Hippocampal formation (tissue), 2 donors: ENCODE data around the gene OGN.

ENCODE experiments used
- DNase-seq, 2 donors: peaks; one replicate each; lab custom pipeline; 2025; lab: John Stamatoyannopoulos, UW

OGN gene

DNA sequence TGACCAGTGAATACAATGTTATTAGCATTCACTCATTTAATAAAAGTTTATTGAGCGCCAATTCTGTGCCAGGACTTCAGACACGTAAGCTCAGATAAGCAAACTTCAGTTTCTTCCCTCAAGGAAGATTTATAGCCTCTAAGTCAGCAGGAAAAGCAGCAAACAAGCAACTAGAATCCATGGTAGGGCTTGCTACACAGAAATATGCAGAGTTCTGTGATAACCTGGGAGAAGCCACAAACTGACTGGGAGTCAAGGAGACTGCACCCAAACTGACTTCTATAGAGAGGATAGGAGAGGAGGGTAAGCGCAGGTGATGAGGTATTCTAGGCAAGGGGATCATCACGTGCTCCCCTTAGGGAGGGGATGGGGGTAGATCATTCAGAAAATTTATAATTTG, 1.4 kb upstream of the OGN start:
- no peak for DNase-seq

DNA sequence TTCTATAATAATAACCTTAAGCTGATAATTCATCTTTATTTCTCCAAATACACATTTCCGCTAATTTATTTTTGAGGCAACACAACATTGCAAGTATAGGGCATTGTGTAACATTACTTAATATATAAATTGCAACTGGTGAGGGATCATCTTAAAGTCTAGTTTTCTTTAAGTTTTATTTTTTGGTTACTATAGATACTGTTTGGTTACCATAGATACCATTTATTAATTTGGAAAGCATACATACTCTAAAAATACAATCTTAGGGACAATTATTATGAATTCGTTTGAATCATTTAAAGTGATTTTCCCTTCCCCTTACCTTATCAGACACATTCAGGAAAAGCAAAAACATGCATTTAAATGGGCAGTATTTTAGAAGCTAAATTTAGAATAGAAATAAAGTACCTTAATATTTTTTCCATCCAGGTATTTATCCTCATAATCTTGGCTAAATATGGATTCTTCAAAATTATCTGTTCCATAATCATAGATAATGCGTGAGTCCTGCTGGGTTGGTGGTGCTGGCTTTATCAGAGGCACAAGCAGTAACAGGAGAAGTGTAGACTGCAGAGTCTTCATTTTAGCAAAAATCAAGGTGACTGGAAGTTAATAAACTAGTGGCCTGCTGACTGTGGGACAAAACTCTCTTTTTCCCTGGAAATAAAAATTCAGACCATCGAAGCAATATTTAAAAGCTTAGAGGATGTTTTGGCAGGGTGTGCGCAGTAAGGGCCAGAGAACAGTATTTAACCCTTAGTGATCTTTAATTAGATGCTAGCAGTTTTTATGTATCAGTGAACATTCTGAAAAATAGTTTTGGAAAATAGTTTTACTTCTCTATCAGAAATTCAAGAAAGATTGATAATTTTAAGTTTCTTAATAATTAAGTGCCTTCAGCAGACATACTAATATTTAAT, 1.3 kb downstream of the OGN start:
- DNase-seq, result no peak

DNA sequence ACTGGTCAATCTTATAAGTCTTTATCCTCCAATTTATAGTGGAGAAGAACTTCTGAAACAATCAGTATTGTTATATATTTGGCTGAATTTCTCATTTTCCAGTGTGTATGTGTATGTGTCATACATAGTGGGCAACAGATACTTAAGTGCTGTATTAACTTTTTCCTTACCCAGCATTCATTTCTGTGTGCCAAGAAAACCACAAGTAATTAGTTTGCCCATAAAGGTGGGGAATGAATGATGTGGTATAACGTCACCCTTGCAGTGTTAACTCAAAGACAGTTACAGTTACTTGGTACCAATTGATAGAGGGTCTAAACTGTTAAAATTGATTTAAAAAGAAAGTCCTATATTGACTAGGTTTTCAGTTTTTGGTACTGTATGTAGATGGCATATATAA, 2.0 kb downstream of the OGN start:
- no peak for DNase-seq

DNA sequence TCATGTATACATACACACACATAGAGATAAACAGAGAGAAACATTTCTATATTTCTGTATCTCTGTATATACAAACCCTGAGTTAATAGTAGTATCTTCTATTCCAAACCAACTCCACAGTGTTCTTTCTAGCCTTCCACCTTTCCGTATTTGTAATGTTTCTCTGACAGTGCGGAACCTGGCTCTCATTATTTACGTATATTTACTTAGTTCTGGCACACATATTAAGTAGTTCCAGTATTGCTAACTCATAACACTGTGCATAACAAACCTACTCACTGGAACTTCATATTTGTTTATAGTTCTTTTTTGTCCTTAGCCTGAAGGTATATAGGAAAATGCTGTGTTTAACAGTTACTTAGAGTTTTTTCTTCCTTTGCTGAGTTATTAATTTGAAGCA, 6.5 kb downstream of the OGN start:
- DNase-seq, result no peak

DNA sequence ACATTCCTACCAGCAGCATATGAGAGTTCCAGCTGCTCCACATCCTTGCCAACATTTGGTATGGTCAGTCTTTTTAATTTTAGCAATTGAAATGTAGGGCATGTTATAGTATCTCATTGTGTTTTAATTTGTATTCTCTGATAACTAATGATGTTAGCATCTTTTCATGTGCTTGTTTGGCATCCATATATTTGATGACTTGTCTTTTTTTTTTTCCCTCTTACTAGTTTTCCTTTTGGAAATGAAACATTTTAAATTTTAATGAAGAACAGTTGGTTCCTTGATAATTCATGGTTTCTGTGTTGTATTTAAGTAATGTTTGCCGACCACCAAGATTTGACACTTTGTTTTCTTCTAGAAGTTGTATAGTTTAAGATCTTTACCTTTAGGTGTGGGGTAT, 8.8 kb downstream of the OGN start:
- no peak for DNase-seq

DNA sequence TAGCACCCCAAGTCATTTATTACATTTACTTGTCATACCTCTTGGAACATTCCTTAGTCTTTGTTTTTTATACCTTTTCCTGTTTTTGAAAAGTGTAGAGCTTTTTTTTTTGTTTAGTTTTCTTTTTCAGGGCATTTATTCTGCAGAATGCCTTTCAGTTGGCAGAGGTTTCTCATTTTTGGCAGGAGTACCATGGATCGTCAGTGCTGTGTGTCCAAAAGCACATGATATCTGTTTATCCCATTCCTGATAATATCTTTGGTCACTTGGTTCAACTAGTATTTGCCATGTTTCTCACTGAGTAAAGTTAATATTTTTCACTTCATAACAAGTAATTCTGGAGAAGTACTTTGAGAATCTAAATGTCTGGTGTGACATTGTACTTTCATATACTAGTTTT, 10.7 kb downstream of the OGN start:
- no peak for DNase-seq

DNA sequence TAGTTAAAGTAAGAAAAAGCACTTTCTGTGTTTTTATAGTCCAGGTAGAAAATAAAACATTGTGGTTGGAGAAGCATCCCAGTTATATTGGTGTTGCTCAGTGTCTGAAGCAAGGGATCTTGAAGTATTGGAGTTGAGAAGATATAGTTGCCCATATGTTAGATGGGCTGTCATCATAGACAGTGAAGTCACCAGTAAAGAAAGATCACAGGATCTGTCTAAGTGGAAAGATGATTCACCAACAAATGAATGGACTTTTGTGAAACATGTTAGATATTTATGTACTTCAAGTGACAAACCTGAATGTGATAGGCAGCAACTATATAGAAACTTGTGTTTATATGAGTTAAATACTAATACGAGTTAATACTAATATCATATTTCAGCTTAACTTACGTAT, 11.7 kb downstream of the OGN start:
- no peak for DNase-seq

DNA sequence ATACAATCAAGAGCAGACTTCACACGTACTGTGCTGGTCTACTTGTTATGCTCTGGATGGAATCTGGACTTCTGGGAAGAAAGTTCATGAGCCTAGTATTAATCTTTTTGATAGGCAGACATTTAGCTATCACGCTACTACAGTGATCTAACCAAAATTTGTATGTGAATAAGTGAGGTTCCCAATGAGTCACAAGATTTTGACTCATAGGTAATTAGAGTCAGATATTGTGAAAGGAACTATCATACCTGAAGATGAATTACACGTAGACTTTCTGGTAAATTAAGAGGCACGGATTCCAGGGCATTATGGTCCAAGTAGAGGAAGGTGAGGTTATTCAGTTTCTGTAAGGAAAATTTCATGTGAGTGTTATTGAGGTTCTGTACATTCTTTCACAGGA, 18.4 kb downstream of the OGN start:
- DNase-seq, result no peak

DNA sequence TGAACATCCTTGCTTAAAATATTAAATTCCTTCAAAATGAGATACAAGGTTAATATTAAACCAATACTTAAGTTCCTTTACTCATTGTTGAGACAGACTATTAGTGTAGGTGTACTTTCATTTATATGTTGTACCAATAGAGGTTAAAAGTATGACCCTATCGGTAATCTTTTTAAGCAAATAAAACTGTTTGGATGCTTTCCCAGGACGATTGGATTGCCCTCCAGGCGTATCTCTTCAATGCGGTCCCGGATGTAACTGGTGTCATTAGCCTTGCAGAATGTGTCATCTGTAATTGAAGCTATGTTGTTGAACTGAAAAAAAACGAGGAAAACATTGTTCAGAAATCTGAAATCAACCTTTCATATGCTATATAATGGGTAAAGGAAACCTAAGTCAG, 18.9 kb downstream of the OGN start:
- no peak for DNase-seq

DNA sequence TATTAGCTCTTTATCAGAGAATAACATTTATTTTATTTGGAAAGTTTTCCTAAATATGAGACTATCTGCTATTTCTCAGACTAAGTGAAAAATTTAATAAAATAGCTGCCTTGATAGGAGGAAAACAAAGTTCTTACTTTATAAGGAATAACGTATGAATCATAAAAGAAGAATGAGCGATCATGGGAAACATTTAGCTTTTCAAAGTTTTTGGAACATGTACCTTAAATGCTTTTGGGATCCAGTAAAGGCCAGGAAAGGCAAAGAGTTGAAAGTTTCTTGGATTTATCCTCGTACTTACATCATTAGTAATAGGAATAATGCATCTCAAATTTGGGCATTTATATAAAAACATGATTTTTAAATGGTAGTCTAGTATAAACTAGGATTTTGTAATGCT, 19.4 kb downstream of the OGN start:
- DNase-seq, result no peak

DNA sequence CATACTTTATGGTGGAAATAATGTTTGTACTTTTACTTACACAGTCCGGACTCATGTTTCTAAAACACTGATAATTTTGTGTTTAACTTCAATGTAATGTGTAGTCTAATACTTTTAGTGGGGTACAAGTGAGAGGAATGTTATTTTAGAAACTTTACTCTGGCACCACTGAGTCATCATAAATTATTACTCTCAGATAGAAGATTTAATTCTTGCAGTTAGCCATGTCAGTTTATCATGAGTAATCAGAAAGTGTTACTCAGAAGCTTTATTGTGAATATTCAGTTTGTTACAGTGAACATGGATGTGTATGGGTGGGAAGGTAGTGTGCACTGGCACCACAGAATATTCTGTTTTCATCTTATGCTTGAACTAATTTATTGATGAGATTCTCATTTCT, 20.0 kb downstream of the OGN start:
- DNase-seq, result no peak

DNA sequence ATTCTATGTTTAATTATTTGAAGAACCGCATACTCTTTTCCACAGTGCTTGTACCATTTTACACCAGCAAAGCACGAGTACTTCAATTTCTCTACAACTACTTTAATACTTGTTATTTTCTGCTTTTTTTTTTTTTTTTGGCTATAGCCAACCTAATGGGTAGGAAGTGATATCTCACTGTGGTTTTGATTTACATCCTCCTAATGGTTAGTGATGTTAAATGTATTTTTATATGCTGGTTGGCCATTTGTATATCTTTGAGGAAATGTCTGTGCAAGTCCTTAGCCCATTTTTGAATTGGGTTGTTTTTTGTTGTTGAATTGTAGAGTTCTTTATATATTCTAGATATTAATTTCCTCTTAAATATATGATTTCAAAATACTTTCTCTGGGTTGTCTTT, 22.6 kb downstream of the OGN start:
- no peak for DNase-seq

DNA sequence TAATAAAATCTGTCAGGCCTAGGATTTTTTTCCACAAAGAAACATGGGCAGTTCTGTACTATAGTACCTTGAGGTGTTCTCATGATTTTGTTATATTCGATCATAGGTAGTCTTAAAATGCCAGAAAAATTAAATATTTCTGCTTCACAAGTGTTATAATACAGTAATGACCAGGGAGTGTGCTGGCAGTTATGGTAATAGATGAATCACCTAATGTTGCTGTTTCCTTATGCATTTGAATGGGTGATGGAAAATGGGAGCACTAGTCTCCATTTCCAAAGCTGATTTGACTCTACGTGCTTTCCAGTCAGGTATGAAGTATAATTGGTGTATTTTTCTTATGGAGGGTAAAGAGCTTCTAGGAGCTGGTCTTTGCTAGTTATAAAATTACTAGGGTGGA, 23.8 kb downstream of the OGN start:
- DNase-seq, result no peak

DNA sequence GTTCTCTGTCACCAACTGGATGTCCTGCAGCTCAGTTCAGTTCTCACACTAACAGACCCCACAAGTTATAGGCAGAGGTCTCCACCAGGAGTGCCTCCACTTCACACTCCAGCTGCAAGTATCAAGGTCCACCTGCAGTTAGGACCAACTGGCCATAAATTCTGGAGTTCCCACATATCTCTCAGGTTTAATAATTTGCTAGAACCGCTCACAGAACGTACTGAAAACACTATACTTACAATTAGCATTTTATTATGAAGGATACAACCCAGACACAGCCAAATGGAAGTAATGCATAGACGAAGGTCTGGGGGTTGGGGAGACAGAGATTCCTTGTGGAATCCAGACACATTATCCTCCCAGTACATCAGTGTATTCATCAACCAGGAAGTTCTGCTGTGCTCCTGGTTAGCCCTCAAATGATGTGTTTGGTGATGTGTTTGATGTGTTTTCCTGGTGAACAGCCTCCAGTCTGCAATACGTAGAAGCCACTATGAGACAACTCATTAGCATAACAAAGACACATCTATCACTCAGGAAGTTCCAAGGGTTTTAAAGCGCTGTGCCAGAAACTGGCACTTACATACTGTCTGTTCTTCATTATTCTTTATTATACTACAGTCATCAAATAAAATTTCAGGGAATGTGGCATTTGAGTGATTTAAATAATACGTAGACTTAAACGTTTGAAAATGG, 25.4 kb downstream of the OGN start:
- no peak for DNase-seq

DNA sequence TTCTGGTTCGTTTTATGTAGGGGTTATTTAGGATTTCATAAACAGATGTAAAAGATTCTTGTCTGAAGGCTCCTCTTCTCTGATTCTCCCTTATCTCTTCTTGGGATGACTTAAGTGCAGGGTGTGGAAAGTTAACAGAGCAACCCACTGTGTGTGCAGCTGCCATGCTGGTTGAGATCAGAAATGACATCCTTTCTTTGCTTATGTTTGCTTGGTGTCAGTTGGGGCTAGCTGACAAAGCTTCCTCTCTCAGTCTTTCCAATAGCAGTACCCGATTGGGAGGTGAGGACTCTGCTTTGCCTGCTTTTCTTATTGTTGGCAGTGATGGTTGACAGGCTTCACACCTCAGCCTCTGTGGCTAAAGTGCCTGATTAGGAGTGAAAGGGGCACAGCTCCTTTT, 26.5 kb downstream of the OGN start:
- DNase-seq, result no peak

DNA sequence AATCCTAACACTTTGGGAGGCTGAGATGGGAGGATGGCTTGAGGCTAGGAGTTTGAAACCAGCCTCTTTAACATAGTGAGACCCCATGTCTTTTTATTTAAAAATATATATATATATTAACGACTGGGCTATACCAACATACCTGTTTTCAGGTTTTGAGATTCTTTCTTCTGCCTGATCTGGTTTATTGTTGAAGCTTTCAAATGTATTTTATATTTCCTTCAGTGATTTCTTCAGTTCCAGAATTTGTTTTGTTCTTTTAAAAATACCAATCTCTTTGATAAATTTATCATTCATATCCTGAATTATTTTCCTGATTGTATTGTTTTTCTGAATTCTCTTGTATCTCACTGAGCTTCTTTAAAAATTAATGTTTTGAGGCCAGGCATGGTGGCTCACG, 31.2 kb downstream of the OGN start:
- no peak for DNase-seq

DNA sequence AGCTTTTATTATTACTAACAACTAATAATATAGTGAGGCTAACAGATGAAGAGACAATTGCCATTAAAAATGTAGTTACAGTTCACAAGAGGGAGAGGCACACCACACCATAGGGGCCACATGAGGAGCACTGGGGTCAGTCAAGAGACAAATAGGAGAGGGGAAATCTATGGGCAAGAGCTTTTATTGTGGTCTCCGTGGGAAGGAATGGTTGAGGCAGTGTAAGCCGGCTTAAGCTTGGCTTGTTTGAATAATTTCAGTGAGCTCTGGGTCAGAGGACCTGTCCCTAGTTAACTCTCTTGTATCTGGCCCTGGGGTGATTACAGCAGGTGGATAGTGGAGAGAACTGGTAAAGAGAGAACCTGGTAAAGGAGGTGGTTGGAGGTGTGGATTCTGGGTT, 35.3 kb downstream of the OGN start:
- no peak for DNase-seq

DNA sequence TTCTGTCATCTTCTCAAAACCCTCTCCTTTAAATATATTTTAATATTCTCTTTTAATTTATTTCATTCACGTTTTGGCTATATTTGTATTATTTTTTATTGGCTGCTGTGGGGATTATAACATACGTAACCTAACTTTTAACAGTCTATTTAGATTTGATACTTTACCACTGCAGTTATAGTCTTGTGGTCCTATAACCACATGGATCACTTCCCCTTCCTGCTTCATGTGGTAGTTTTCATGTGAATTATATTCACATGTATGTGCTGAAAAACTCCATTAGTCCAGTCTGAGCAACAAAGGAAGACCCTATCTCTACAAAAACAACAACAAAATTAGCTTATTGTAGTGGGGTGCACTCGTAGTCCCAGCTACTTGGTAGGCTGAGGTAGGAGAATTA, 44.3 kb downstream of the OGN start:
- DNase-seq, result no peak

DNA sequence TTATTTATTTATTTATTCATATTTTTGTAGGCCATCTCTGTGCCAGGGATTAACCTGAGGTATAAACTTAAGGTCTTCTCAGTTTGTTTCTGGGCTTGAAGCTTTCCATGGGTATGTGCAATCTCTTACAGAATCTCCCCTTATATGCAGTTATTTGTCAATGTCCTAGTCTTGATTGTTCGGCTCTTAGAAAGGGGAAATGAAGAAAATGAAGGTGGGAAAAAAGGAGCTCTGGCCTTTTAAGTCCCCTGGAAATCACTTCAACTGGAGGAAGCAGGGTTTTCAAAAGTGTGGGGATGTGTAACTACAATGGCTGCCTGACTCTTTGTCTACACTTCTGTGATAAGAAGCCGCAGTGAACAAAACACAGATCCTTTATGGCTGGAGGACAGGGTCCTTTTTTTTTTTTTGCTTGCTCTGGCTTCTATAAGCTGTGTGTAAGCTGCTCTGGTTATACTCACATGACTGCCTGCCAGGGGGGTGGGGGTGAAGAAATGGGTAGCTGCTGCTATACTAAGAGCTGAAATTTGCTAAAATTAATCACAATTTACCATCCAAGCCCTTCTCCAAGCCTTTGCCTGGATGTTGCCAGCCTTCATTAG, 44.9 kb downstream of the OGN start:
- no peak for DNase-seq

DNA sequence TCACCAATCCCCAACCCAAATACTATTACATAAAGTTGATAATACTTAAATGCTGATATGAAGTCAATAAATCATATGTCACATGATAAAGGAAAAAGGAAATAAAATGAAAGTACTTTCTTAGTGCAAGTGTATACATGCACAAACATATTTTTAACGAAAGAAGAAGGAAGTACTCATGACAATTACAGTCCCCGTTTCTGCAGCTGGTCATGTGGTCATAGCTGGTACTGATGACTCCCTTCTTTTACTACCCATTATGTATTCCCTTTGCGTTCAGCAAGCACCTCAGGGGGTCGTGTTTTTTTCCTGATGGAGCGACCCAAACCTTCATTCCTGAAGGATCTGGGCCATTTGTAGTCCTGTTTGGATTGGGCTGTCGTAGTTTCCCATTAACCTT, 51.3 kb downstream of the OGN start:
- no peak for DNase-seq

DNA sequence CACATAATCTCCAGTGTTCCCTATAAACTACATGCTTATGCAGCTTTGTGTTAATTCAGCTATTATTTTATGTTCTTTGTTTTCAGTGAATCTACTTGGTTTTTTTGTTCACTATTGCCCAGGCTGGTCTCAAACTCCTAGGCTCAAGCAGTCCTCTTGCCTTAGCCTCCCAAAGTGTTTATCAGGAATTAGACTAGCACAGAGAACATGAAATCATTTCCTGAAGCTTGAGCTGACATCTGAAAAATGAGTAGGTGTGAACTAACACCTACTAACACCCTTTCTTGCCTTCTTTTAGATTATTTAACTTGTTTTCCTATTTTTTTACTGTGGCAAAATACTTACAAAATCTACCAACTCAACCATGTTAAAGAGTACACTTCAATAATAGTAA, 53.6 kb downstream of the OGN start:
- DNase-seq, result no peak

DNA sequence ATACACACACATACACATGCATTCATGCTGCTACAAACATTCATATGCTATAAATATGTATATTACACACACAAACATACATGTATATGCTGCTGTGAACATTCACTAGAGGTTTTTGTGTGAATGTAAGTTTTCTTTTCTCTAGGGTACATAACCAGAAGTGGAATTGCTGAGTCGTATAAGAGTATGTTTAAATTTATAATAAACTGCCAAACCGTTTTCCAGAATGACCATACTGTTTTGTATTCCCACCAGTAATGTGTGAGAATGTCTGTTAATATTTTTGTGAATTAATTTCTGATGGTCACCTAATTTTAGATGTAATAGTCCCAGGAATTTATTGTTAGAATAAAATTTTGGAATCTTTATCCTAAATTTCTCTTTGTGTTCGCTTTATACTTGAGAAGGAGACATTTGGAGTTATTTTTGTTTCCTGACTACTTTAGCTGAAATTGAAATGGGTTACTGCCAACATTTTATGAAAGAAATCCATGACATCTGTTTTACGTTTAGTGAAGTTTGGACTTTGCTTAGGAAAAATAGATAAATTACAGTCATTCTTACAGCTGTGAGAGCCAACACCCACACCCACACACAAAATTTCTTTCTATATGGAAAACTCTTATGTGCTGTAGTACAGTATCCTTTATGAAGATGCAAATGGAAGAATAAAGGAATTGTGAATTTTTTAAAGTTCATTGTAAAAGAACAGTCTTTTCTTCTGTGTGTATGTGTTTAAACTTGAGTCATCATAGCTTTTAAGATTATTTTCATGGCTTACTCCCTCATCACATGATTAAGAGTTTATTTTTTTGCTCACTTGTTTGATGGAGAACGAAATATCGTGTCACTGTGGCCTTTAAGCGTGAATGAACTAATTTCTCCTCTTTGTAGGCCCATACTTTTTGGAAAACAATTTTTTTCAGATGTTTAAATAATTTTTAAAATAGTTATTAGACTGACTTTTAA, 54.3 kb downstream of the OGN start:
- DNase-seq, result no peak
